T-helper 2 cell (primary cell): ENCODE results near the gene ZNF792.
"Not testable (repeated sequence)": the region's sequence is repeated elsewhere in the genome, so short reads cannot be mapped to it uniquely, and the experiment has no call there.

ENCODE experiments used
- DNase-seq, 5 experiments: peaks; one replicate each; pipeline versions ENCODE4 v3.0.0 to v3.0.0-alpha.2; 2012 to 2022
- total RNA-seq, 2 donors: gene quantifications; one replicate each; lab custom pipeline; 2026; lab: John Stamatoyannopoulos, UW

The ZNF792 gene
- total RNA-seq: 14.0 to 37.8 reads per million in 2 donors

GRCh38 chr19:34963573-34964406 is at the start of gene ZNF792:
TSS of gene ZNF792 (minus strand) at chr19:34964229. CDS start at chr19:34963662, 567 bp downstream.
- DNase-seq: peak; percentile 11 to 67 (median 25)

- DNase-seq: peak; percentile 61 to 76 (median 75)
Observed at GRCh38 chr19:35013041-35013819, 49.2 kb upstream of the ZNF792 start.

- peak in 2 of 5 experiments; percentile 23 to 68 for DNase-seq
Observed at GRCh38 chr19:35011737-35012682, 48.0 kb upstream of the ZNF792 start.

GRCh38 chr19:35011091-35011689 is 47.2 kb upstream of the ZNF792 start:
- peak in 2 of 5 experiments; percentile 43 to 76 for DNase-seq

- DNase-seq: no peak
Observed at GRCh38 chr19:35009424-35010415, 45.7 kb upstream of the ZNF792 start.

- DNase-seq: no peak
Observed at GRCh38 chr19:35008891-35009341, 44.9 kb upstream of the ZNF792 start.

GRCh38 chr19:35007427-35007826 is 43.4 kb upstream of the ZNF792 start:
- DNase-seq: not testable (repeated sequence)

- no peak for DNase-seq
Observed at GRCh38 chr19:35006999-35007365, 43.0 kb upstream of the ZNF792 start.

- no peak for DNase-seq
Observed at GRCh38 chr19:35006342-35006998, 42.4 kb upstream of the ZNF792 start.

GRCh38 chr19:35006007-35006341 is 41.9 kb upstream of the ZNF792 start:
- not testable (repeated sequence) for DNase-seq

GRCh38 chr19:35005256-35005977 is 41.4 kb upstream of the ZNF792 start:
- no peak for DNase-seq

GRCh38 chr19:35004517-35005255 is 40.7 kb upstream of the ZNF792 start:
- DNase-seq: no peak

- DNase-seq: no peak
Observed at GRCh38 chr19:35002037-35002535, 38.1 kb upstream of the ZNF792 start.

GRCh38 chr19:35000647-35001501 is 36.8 kb upstream of the ZNF792 start:
- peak in 4 of 5 experiments; percentile 37 to 89 (median 56) for DNase-seq

- DNase-seq: no peak
Observed at GRCh38 chr19:35000338-35000646, 36.3 kb upstream of the ZNF792 start.

- peak; percentile 49 to 81 (median 58) for DNase-seq
Observed at GRCh38 chr19:34999498-35000337, 35.7 kb upstream of the ZNF792 start, which contains the start of gene GRAMD1A. TSS of gene GRAMD1A (plus strand) at chr19:35000323. CDS start at chr19:35000479, 156 bp downstream.
